HepG2 (cell line): ENCODE data around the gene ABHD15. TPM values are rescaled to one million over a fixed set of nuclear protein-coding genes. Genes with fewer than 3 reads are reported as not detected.

Source experiments
- EZH2 ChIP-seq: conservative IDR thresholded peaks from 2 replicates; pipeline ENCODE4 v1.6.1; 2012; ENCODE audit warnings: mild to moderate bottlenecking, low read depth, low read length, moderate library complexity
- KDM6A ChIP-seq: IDR thresholded peaks from 2 replicates; pipeline ENCODE4 v1.6.1; 2016; ENCODE audit warnings: low read depth
- KLF16 ChIP-seq, 2 experiments: sonication (generic) in 1 of 2; formaldehyde crosslinking in 1 of 2; IDR thresholded peaks; 2 replicates each; pipeline versions ENCODE4 v1.6.1 to v1.8.0; 2016 to 2023; ENCODE audit warnings: missing genetic modification reagents in 2 of 2, missing compliant biosample characterization in 1 of 2
- NFIB ChIP-seq: sonication (generic); formaldehyde crosslinking; IDR thresholded peaks from 2 replicates; pipeline ENCODE4 v1.9.0; 2021; ENCODE audit warnings: missing genetic modification reagents, mild to moderate bottlenecking, borderline replicate concordance
- RELA ChIP-seq: sonication (generic); formaldehyde crosslinking; IDR thresholded peaks from 2 replicates; pipeline ENCODE4 v1.4.0; 2020; ENCODE audit warnings: missing genetic modification reagents
- REPIN1 ChIP-seq: sonication (generic); formaldehyde crosslinking; IDR thresholded peaks from 2 replicates; pipeline ENCODE4 v1.8.0; 2022; ENCODE audit warnings: missing genetic modification reagents, low read depth, mild to moderate bottlenecking, borderline replicate concordance
- RFX1 ChIP-seq: fragments of 450-650 bp; IDR thresholded peaks from 2 replicates; pipeline ENCODE4 v1.6.1; 2017
- TCF7 ChIP-seq: sonication (generic); IDR thresholded peaks from 2 replicates; pipeline ENCODE4 v1.6.1; 2016; ENCODE audit warnings: antibody characterized with exemption, low read depth
- ZNF230 ChIP-seq: sonication (generic); formaldehyde crosslinking; IDR thresholded peaks from 2 replicates; pipeline ENCODE4 v1.4.0; 2020; ENCODE audit warnings: mild to moderate bottlenecking, missing genetic modification reagents
- ZNF260 ChIP-seq: sonication (generic); formaldehyde crosslinking; IDR thresholded peaks from 2 replicates; pipeline ENCODE4 v1.4.0; 2020; ENCODE audit warnings: missing genetic modification reagents, low read depth, mild to moderate bottlenecking, borderline replicate concordance
- ZNF274 ChIP-seq: sonication (generic); formaldehyde crosslinking; IDR thresholded peaks from 2 replicates; pipeline ENCODE4 v1.5.1; 2020; ENCODE audit warnings: mild to moderate bottlenecking, missing genetic modification reagents
- ZNF354B ChIP-seq: sonication (generic); formaldehyde crosslinking; IDR thresholded peaks from 2 replicates; pipeline ENCODE4 v1.8.0; 2022; ENCODE audit warnings: mild to moderate bottlenecking, missing genetic modification reagents
- ZNF577 ChIP-seq: sonication (generic); formaldehyde crosslinking; IDR thresholded peaks from 2 replicates; pipeline ENCODE4 v1.4.0; 2020; ENCODE audit warnings: mild to moderate bottlenecking, low read depth, missing genetic modification reagents, borderline replicate concordance
- ZNF788 ChIP-seq: sonication (generic); formaldehyde crosslinking; IDR thresholded peaks from 2 replicates; pipeline ENCODE4 v1.5.0; 2020; ENCODE audit warnings: mild to moderate bottlenecking, missing genetic modification reagents, borderline replicate concordance
- ZZZ3 ChIP-seq: sonication (generic); formaldehyde crosslinking; IDR thresholded peaks from 2 replicates; pipeline ENCODE4 v1.4.0; 2020; ENCODE audit warnings: missing genetic modification reagents, mild to moderate bottlenecking, borderline replicate concordance
- polyA plus RNA-seq, 8 experiments: library from polyadenylated mRNA; depleted of rRNA in 3 of 8; stranded (reverse) in 7 of 8; unstranded in 1 of 8; fragments of >200 nt; fragmentation: Illumina TruSeq in 4 of 8; extraction: Trizol in 4 of 8; gene quantifications; 2 replicates each; pipeline versions ENCODE4 v1.2.1 to v1.2.3, GENCODE V29; 2011 to 2016; ENCODE audit warnings: low read depth in 4 of 8, missing spikeins in 1 of 8, mixed read lengths in 1 of 8; ENCODE audit not compliant: insufficient read depth in 1 of 8
- total RNA-seq, 5 experiments: library from RNA; depleted of rRNA; stranded (reverse); fragments of >200 nt; fragmentation: Illumina TruSeq; extraction: Trizol; gene quantifications; 2 replicates each; pipeline ENCODE4 v1.2.3, GENCODE V29; 2016; ENCODE audit warnings: low read depth in 1 of 5
- TF ChIP-seq, protein P1 (sequence below): sonication (generic); formaldehyde crosslinking; IDR thresholded peaks from 2 replicates; pipeline ENCODE4 v1.4.0; 2020; ENCODE audit warnings: mild to moderate bottlenecking, missing genetic modification reagents
- TF ChIP-seq, protein P2 (sequence below): sonication (generic); formaldehyde crosslinking; IDR thresholded peaks from 2 replicates; pipeline ENCODE4 v1.5.1; 2020; ENCODE audit warnings: missing genetic modification reagents, mild to moderate bottlenecking, borderline replicate concordance
- TF ChIP-seq, protein P3 (sequence below): sonication (generic); formaldehyde crosslinking; IDR thresholded peaks from 2 replicates; pipeline ENCODE4 v1.5.1; 2020; ENCODE audit warnings: missing genetic modification reagents, mild to moderate bottlenecking, borderline replicate concordance

ABHD15 gene
- total and polyA plus RNA-seq, 2 of the 13 experiments (the other 11 are each of a cell fraction or from before 2014, with no cell fraction given): 2.4 to 7.7 TPM

DNA sequence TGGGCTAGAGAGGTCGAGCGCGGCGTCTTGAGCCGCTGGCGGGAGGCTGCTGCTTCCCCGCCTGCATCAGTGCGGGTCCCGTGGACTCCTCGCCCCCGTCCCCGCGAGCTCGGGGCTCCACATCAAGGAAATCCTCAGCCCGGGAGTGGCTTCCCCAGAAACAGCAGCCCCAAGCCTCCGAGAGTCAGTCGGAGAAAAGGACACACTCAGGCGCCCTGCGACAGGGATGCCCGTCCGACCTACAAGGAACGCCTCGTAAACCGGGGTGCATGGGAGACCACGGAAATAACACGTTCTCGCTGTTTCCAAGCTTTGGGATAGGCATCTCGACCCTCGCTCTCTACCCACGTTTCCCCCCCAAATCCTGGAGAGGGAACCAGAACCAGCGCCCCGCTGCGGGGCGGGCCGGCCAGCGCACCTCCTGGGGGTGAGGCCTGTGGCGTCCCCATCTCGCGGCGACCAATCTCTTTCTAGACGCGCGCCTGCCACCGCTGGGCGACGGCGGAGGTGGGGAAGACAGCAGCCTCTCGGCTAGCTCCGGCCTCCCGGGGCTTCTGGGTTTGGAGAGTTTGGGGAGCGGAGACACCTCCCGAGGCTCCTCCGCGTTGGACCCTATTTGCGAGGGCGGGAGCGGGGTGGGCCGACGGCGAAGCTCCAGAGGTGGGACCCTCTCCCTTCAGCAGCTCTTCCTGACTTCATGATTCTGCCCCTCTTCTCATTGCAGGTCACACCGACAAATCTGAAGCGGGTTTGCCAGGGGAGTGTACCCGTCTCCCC, 905 bp upstream of the ABHD15 start (continued):
- TF ChIP-seq, protein P1, sequence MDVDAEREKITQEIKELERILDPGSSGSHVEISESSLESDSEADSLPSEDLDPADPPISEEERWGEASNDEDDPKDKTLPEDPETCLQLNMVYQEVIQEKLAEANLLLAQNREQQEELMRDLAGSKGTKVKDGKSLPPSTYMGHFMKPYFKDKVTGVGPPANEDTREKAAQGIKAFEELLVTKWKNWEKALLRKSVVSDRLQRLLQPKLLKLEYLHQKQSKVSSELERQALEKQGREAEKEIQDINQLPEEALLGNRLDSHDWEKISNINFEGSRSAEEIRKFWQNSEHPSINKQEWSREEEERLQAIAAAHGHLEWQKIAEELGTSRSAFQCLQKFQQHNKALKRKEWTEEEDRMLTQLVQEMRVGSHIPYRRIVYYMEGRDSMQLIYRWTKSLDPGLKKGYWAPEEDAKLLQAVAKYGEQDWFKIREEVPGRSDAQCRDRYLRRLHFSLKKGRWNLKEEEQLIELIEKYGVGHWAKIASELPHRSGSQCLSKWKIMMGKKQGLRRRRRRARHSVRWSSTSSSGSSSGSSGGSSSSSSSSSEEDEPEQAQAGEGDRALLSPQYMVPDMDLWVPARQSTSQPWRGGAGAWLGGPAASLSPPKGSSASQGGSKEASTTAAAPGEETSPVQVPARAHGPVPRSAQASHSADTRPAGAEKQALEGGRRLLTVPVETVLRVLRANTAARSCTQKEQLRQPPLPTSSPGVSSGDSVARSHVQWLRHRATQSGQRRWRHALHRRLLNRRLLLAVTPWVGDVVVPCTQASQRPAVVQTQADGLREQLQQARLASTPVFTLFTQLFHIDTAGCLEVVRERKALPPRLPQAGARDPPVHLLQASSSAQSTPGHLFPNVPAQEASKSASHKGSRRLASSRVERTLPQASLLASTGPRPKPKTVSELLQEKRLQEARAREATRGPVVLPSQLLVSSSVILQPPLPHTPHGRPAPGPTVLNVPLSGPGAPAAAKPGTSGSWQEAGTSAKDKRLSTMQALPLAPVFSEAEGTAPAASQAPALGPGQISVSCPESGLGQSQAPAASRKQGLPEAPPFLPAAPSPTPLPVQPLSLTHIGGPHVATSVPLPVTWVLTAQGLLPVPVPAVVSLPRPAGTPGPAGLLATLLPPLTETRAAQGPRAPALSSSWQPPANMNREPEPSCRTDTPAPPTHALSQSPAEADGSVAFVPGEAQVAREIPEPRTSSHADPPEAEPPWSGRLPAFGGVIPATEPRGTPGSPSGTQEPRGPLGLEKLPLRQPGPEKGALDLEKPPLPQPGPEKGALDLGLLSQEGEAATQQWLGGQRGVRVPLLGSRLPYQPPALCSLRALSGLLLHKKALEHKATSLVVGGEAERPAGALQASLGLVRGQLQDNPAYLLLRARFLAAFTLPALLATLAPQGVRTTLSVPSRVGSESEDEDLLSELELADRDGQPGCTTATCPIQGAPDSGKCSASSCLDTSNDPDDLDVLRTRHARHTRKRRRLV (CRISPR knock-in tag): no peak
- TF ChIP-seq TCF7 (no peak), ZNF788 (CRISPR knock-in tag) (peak; percentile 9; the same call in 1 of the 2 replicates), KLF16 (CRISPR knock-in tag; IDR thresholded peaks at IDR 0.05) (no peak), ZNF274 (CRISPR knock-in tag) (peak; percentile 59; the same call in 1 of the 2 replicates), NFIB (CRISPR knock-in tag) (no peak), ZZZ3 (CRISPR knock-in tag) (no peak), RFX1 (no peak), EZH2 (no peak), ZNF577 (CRISPR knock-in tag) (no peak), ZNF230 (CRISPR knock-in tag) (no peak), ZNF260 (CRISPR knock-in tag) (no peak), REPIN1 (CRISPR knock-in tag) (no peak), ZNF354B (CRISPR knock-in tag) (no peak), KDM6A (CRISPR knock-in tag) (no peak), RELA (no peak)
- TF ChIP-seq, protein P2, sequence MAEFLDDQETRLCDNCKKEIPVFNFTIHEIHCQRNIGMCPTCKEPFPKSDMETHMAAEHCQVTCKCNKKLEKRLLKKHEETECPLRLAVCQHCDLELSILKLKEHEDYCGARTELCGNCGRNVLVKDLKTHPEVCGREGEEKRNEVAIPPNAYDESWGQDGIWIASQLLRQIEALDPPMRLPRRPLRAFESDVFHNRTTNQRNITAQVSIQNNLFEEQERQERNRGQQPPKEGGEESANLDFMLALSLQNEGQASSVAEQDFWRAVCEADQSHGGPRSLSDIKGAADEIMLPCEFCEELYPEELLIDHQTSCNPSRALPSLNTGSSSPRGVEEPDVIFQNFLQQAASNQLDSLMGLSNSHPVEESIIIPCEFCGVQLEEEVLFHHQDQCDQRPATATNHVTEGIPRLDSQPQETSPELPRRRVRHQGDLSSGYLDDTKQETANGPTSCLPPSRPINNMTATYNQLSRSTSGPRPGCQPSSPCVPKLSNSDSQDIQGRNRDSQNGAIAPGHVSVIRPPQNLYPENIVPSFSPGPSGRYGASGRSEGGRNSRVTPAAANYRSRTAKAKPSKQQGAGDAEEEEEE (CRISPR knock-in tag): no peak
- TF ChIP-seq, protein P3, sequence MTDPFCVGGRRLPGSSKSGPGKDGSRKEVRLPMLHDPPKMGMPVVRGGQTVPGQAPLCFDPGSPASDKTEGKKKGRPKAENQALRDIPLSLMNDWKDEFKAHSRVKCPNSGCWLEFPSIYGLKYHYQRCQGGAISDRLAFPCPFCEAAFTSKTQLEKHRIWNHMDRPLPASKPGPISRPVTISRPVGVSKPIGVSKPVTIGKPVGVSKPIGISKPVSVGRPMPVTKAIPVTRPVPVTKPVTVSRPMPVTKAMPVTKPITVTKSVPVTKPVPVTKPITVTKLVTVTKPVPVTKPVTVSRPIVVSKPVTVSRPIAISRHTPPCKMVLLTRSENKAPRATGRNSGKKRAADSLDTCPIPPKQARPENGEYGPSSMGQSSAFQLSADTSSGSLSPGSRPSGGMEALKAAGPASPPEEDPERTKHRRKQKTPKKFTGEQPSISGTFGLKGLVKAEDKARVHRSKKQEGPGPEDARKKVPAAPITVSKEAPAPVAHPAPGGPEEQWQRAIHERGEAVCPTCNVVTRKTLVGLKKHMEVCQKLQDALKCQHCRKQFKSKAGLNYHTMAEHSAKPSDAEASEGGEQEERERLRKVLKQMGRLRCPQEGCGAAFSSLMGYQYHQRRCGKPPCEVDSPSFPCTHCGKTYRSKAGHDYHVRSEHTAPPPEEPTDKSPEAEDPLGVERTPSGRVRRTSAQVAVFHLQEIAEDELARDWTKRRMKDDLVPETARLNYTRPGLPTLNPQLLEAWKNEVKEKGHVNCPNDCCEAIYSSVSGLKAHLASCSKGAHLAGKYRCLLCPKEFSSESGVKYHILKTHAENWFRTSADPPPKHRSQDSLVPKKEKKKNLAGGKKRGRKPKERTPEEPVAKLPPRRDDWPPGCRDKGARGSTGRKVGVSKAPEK (CRISPR knock-in tag): no peak
